DND-41 (cell line): ENCODE measurements around the gene TNIK.

Experiments used
- ATAC-seq: fragments of 200-7000 bp; cut with Tn5 transposase; 3 replicates; pipeline ENCODE4 v1.9.1; 2021; ENCODE audit warnings: low read depth; ENCODE audit not compliant: insufficient read depth
- DNase-seq: peaks from one replicate; pipeline ENCODE4 v3.0.0-alpha.2; 2020
- H2AFZ ChIP-seq: 2 replicates; pipeline ENCODE4 v1.6.0; 2012; ENCODE audit warnings: low read depth, low read length
- H3K27ac ChIP-seq: 2 replicates; pipeline ENCODE4 v1.5.1; 2012; ENCODE audit warnings: low read length, inconsistent platforms
- H3K27me3 ChIP-seq: fragments of 200-600 bp; sonication (generic); 2 replicates; pipeline ENCODE4 v1.6.0; 2012; ENCODE audit warnings: low read length, mild to moderate bottlenecking, inconsistent platforms; ENCODE audit not compliant: insufficient read depth, poor library complexity
- H3K36me3 ChIP-seq: 2 replicates; pipeline ENCODE4 v1.5.1; 2012; ENCODE audit warnings: low read length, inconsistent platforms; ENCODE audit not compliant: insufficient read depth
- H3K4me1 ChIP-seq: 2 replicates; pipeline ENCODE4 v1.5.1; 2012; ENCODE audit warnings: mild to moderate bottlenecking, low read length; ENCODE audit not compliant: insufficient read depth
- H3K4me2 ChIP-seq: 2 replicates; pipeline ENCODE4 v1.6.0; 2012; ENCODE audit warnings: mild to moderate bottlenecking, moderate library complexity, low read length, inconsistent platforms; ENCODE audit not compliant: insufficient read depth
- H3K4me3 ChIP-seq, 2 experiments: fragments of 200-600 bp in 1 of 2; shearing (Covaris generic) in 1 of 2; 2 replicates each; pipeline ENCODE4 v1.5.1; 2012 to 2016; ENCODE audit warnings: inconsistent platforms in 2 of 2, low read length in 2 of 2, mild to moderate bottlenecking in 2 of 2, low read depth in 1 of 2, moderate library complexity in 1 of 2
- H3K79me2 ChIP-seq: 2 replicates; pipeline ENCODE4 v1.6.0; 2012; ENCODE audit warnings: low read length, inconsistent platforms; ENCODE audit not compliant: insufficient read depth
- H3K9ac ChIP-seq: 2 replicates; pipeline ENCODE4 v1.6.0; 2012; ENCODE audit warnings: low read depth, mild to moderate bottlenecking, inconsistent platforms, low read length, moderate library complexity
- H3K9me3 ChIP-seq: 2 replicates; pipeline ENCODE4 v1.5.1; 2012; ENCODE audit warnings: low read length, moderate library complexity, mild to moderate bottlenecking, inconsistent platforms; ENCODE audit not compliant: insufficient read depth, severe bottlenecking
- H4K20me1 ChIP-seq: 2 replicates; pipeline ENCODE4 v1.6.0; 2012; ENCODE audit warnings: low read length; ENCODE audit not compliant: insufficient read depth
- EZH2 ChIP-seq: IDR thresholded peaks from 3 replicates; pipeline ENCODE4 v1.6.1; 2012; ENCODE audit warnings: borderline replicate concordance, low read depth, mild to moderate bottlenecking, moderate library complexity, low read length, inconsistent platforms; ENCODE audit not compliant: severe bottlenecking
- TF ChIP-seq, protein P1 (sequence below): IDR thresholded peaks from 2 replicates; pipeline ENCODE4 v1.5.1; 2012; ENCODE audit warnings: borderline replicate concordance, low read length, moderate library complexity, mild to moderate bottlenecking; ENCODE audit not compliant: poor library complexity, severe bottlenecking; ENCODE audit errors: extremely low read depth

Gene TNIK

DNA sequence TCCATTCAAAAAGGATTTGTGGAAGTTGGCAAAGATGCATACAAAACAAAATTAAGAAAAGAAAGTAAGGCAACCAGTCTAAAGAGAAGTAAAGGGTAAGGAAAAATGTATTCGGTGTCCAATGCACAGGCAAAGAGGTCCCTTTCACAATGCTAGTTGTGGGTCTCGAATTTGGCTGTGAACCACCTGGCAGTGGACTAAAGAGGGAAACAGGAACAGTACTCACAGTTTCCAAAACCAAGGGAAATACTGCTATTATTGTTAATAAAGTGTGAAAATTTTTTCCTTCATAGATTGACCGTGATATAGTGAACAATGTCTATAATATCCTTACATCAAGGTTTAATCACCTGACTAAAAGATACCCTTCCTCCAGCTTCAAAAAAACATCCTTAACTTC lies 57.9 kb downstream of the TNIK start:
- Histone ChIP-seq H3K4me3 (no peak overlapping the region), H2AFZ (no peak overlapping the region), H3K36me3 (no peaks in the 10 kb centered on the region), H4K20me1 (no peaks in the 10 kb centered on the region), H3K27ac (no peak overlapping the region), H3K27me3 (peaks cover 4% of the 10 kb centered on the region), H3K4me1 (no peaks in the 10 kb centered on the region), H3K9me3 (no peaks in the 10 kb centered on the region), H3K4me2 (no peak overlapping the region), H3K9ac (no peak overlapping the region), H3K79me2 (no peaks in the 10 kb centered on the region)
- no peak for TF ChIP-seq EZH2
- TF ChIP-seq, protein P1, sequence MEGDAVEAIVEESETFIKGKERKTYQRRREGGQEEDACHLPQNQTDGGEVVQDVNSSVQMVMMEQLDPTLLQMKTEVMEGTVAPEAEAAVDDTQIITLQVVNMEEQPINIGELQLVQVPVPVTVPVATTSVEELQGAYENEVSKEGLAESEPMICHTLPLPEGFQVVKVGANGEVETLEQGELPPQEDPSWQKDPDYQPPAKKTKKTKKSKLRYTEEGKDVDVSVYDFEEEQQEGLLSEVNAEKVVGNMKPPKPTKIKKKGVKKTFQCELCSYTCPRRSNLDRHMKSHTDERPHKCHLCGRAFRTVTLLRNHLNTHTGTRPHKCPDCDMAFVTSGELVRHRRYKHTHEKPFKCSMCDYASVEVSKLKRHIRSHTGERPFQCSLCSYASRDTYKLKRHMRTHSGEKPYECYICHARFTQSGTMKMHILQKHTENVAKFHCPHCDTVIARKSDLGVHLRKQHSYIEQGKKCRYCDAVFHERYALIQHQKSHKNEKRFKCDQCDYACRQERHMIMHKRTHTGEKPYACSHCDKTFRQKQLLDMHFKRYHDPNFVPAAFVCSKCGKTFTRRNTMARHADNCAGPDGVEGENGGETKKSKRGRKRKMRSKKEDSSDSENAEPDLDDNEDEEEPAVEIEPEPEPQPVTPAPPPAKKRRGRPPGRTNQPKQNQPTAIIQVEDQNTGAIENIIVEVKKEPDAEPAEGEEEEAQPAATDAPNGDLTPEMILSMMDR = no peak
- ATAC-seq (no peak), DNase-seq (no peak)

DNA sequence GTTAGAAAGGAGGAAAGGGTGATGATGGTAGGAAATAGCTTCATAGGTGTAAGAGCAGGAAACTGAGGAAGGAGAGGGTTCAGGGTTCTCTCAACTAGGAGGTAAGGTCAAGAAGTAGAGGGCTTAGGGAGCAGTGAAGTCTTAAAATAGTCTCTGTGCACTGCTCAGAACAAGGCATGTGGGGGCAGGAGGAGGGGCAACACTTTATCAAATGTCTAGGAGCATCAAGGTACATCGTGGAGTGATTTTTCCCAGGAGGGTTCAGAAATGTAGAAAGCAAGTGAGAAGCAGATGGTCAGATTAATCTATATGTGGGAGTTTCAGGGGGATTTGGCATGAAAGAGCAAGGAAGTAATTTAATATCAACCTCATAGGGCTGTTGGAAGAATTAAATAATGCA lies 58.8 kb downstream of the TNIK start:
- Histone ChIP-seq H3K36me3 (no peaks in the 10 kb centered on the region), H3K27ac (no peak overlapping the region), H3K4me1 (no peaks in the 10 kb centered on the region), H4K20me1 (no peaks in the 10 kb centered on the region), H3K27me3 (peaks cover 4% of the 10 kb centered on the region), H3K4me3 (no peak overlapping the region), H3K79me2 (no peaks in the 10 kb centered on the region), H3K9ac (no peak overlapping the region), H2AFZ (no peak overlapping the region), H3K4me2 (no peak overlapping the region), H3K9me3 (no peaks in the 10 kb centered on the region)
- no peak for ATAC-seq
- no peak for TF ChIP-seq EZH2
- TF ChIP-seq, protein P1 = no peak
- DNase-seq = no peak

DNA sequence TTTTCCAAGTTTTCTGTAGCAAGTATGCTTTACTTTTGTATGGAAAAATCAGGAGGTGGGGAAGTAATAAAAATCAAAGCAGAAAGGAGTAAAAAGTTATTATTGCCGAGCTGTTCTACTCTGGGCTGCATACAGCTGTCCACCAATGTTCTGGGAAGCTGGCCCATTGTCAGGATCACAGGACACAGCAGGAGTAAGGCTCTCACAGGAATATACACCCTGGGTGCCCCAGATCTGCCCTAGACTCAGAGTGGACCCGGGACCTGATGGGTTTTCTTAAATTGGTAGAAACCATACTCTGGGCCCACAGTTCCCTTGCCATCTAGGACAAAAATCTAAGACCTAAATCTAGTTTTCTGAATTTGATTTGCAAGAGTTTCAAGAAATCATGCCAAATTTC lies 60.4 kb downstream of the TNIK start:
- no peaks in the 10 kb centered on the region for H3K79me2 ChIP-seq
- H3K4me2 ChIP-seq = no peak overlapping the region
- TF ChIP-seq EZH2 = no peak
- TF ChIP-seq, protein P1 = no peak
- DNase-seq (no peak), ATAC-seq (no peak)
- H3K9me3 ChIP-seq = no peaks in the 10 kb centered on the region
- H3K4me1 ChIP-seq = no peaks in the 10 kb centered on the region
- H3K27ac ChIP-seq = no peak overlapping the region
- no peak overlapping the region for H3K4me3 ChIP-seq
- H3K9ac ChIP-seq = no peak overlapping the region
- no peaks in the 10 kb centered on the region for H3K36me3 ChIP-seq
- no peak overlapping the region for H2AFZ ChIP-seq
- peaks cover 3% of the 10 kb centered on the region for H3K27me3 ChIP-seq
- no peaks in the 10 kb centered on the region for H4K20me1 ChIP-seq

DNA sequence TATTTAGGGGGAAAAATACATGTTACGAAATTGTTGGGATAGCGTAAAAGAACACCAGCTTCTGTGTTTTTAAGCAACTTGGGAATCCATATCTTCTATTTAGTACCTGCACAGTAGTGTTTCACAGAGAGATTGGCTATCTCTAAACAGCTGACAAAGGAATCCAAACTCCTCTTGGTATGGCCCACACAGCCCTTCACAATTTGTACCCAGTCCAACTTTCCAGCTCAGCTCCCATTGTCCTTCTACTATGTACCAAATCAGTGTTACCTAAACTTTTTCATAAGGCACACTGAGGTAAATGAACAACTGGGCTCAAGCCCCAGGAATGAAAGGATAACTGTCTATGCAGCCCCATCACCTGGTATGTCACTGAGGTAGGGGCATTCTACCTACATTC lies 61.9 kb downstream of the TNIK start:
- no peak for TF ChIP-seq EZH2
- TF ChIP-seq, protein P1 = no peak
- Histone ChIP-seq H3K4me3 (no peak overlapping the region), H3K9me3 (no peaks in the 10 kb centered on the region), H3K9ac (no peak overlapping the region), H3K36me3 (no peaks in the 10 kb centered on the region), H3K27ac (no peak overlapping the region), H3K27me3 (no peaks in the 10 kb centered on the region), H4K20me1 (no peaks in the 10 kb centered on the region), H3K79me2 (no peaks in the 10 kb centered on the region), H2AFZ (no peak overlapping the region), H3K4me2 (no peak overlapping the region), H3K4me1 (no peaks in the 10 kb centered on the region)
- DNase-seq = no peak
- ATAC-seq = no peak
